ENCODE measurements around the gene WDFY2.

DNA sequence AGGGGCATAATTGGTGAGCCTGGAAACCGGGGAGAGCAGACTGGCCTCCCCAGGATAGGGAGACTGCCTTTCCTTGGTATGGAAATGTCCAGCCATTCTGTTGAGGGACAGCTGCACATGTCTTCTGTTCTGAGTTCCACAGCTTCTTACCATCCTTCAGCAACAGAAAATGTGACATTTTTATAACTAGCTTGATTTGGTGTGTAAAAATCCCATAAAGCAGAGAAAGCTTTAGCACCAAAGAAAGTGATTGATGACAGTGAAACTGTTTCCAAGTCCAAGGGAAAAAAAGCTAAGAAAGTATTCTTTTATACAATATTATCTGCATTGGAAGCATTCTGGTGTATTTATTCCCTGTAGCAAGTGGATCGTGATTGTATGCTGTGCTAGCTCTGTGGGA is 157.8 kb downstream of the WDFY2 start:
- TF ChIP-seq, protein P1, sequence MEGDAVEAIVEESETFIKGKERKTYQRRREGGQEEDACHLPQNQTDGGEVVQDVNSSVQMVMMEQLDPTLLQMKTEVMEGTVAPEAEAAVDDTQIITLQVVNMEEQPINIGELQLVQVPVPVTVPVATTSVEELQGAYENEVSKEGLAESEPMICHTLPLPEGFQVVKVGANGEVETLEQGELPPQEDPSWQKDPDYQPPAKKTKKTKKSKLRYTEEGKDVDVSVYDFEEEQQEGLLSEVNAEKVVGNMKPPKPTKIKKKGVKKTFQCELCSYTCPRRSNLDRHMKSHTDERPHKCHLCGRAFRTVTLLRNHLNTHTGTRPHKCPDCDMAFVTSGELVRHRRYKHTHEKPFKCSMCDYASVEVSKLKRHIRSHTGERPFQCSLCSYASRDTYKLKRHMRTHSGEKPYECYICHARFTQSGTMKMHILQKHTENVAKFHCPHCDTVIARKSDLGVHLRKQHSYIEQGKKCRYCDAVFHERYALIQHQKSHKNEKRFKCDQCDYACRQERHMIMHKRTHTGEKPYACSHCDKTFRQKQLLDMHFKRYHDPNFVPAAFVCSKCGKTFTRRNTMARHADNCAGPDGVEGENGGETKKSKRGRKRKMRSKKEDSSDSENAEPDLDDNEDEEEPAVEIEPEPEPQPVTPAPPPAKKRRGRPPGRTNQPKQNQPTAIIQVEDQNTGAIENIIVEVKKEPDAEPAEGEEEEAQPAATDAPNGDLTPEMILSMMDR (conservative IDR thresholded peaks at IDR 0.05; ENCODE audit: low read depth, low read length): no peak
- no peak for TF ChIP-seq EZH2phosphoT487 (IDR thresholded peaks at IDR 0.05; ENCODE audit: borderline replicate concordance, low read length)

Data from PC-3 (cell line).